Activated CD4-positive, alpha-beta T cell treated with anti-CD3 and anti-CD28 coated beads, Interleukin-2, Interleukin-6, amounts not matched to agents 100 ng/mL and 50 ng/mL, durations not matched to agents 16 hours and 8 hours (primary cell): ENCODE results near the gene IRS4.

Source experiments
- DNase-seq: peaks from one replicate; pipeline ENCODE4 v3.0.0-alpha.2; 2020

The IRS4 gene

GRCh38 chrX:108736509-108737479 is at the start of gene IRS4:
IRS4 (minus strand) TSS chrX:108736563.
- no peak for DNase-seq

- DNase-seq: no peak
Measured at GRCh38 chrX:108772549-108772948, 36.2 kb upstream of the IRS4 start.

GRCh38 chrX:108763559-108763958 is 27.2 kb upstream of the IRS4 start:
- no peak for DNase-seq

GRCh38 chrX:108740299-108740774 is 4.0 kb upstream of the IRS4 start:
- no peak for DNase-seq

GRCh38 chrX:108737754-108738153 is 1.4 kb upstream of the IRS4 start:
- no peak for DNase-seq

GRCh38 chrX:108735679-108736508 is 469 bp downstream of the IRS4 start:
- no peak for DNase-seq

GRCh38 chrX:108735091-108735678 is 1.2 kb downstream of the IRS4 start:
- no peak for DNase-seq

GRCh38 chrX:108734426-108734825 is 1.9 kb downstream of the IRS4 start:
- DNase-seq: no peak

GRCh38 chrX:108732630-108733321 is 3.6 kb downstream of the IRS4 start:
- DNase-seq: no peak

- DNase-seq: no peak
Measured at GRCh38 chrX:108731153-108731552, 5.2 kb downstream of the IRS4 start.

GRCh38 chrX:108726748-108727147 is 9.6 kb downstream of the IRS4 start:
- DNase-seq: no peak

GRCh38 chrX:108722561-108722960 is 13.8 kb downstream of the IRS4 start:
- no peak for DNase-seq

- no peak for DNase-seq
Measured at GRCh38 chrX:108712886-108713285, 23.5 kb downstream of the IRS4 start.

GRCh38 chrX:108704839-108705238 is 31.5 kb downstream of the IRS4 start:
- DNase-seq: no peak

GRCh38 chrX:108702530-108702929 is 33.8 kb downstream of the IRS4 start:
- DNase-seq: no peak

GRCh38 chrX:108701633-108702032 is 34.7 kb downstream of the IRS4 start:
- DNase-seq: no peak

- DNase-seq: peak; percentile 33
Measured at GRCh38 chrX:108699368-108699767, 37.0 kb downstream of the IRS4 start.

- no peak for DNase-seq
Measured at GRCh38 chrX:108696690-108697089, 39.7 kb downstream of the IRS4 start.
